Stomach (tissue), 9 donors: Measurements from ENCODE around the gene LRMDA. TPM values are rescaled to one million over a fixed set of nuclear protein-coding genes. Genes with fewer than 3 reads are reported as not detected.

Source experiments
- DNase-seq, 2 donors: peaks; one replicate each; pipeline versions ENCODE4 v3.0.0 to v3.0.0-alpha.2; 2013 to 2019
- H3K27ac ChIP-seq, 5 donors: fragments of 200-600 bp in 4 of 5; sonication (generic) in 4 of 5; one replicate each; pipeline ENCODE4 v1.5.1; 2013 to 2019; ENCODE audit warnings: mild to moderate bottlenecking in 1 of 5, moderate library complexity in 1 of 5
- H3K27me3 ChIP-seq, 3 donors: fragments of 200-600 bp; sonication (generic); one replicate each; pipeline ENCODE4 v1.5.1; 2017 to 2019; ENCODE audit warnings: mixed run types in 1 of 3
- H3K36me3 ChIP-seq, 4 donors: fragments of 200-600 bp; sonication (generic); 1 replicate in 3 of 4; 2 replicates in 1 of 4; pipeline ENCODE4 v1.5.1; 2016 to 2019
- H3K4me1 ChIP-seq, 4 donors: fragments of 200-600 bp; sonication (generic); one replicate each; pipeline ENCODE4 v1.5.1; 2016 to 2019
- H3K4me3 ChIP-seq, 4 donors: fragments of 200-600 bp; sonication (generic) in 3 of 4; one replicate each; pipeline ENCODE4 v1.5.1; 2016 to 2019; ENCODE audit warnings: mild to moderate bottlenecking in 1 of 4
- H3K9me3 ChIP-seq, 4 donors: fragments of 200-600 bp; sonication (generic); one replicate each; pipeline ENCODE4 v1.5.1; 2016 to 2019
- EP300 ChIP-seq: sonication (generic); formaldehyde crosslinking; IDR thresholded peaks from one replicate; pipeline ENCODE4 v1.6.1; 2017; ENCODE audit warnings: antibody characterized with exemption
- POLR2A ChIP-seq, 4 donors: fragments of 450-650 bp; IDR thresholded peaks; one replicate each; pipeline ENCODE4 v1.6.1; 2016; ENCODE audit warnings: antibody characterized with exemption in 4 of 4, control low read depth in 2 of 4, mild to moderate bottlenecking in 1 of 4, moderate library complexity in 1 of 4
- POLR2AphosphoS5 ChIP-seq, 3 donors: sonication (generic); formaldehyde crosslinking; IDR thresholded peaks; one replicate each; pipeline ENCODE4 v1.6.1; 2016; ENCODE audit warnings: antibody characterized with exemption in 3 of 3
- WGBS, 5 donors: extraction: QIAGEN DNeasy Blood & Tissue Kit in 3 of 5; methylation state at CpG; one replicate each; pipeline versions ENCODE4 v1.1.5 to v1.1.7; 2013 to 2018; 5-methylcytosine and 5-hydroxymethylcytosine counted together
- intact Hi-C: fragments of 100-400 bp; cut with DNase I; formaldehyde crosslinking; loops from one replicate; pipeline ENCODE4 v1.15.1; 2023; ENCODE audit warnings: low total_unique reads
- polyA plus RNA-seq, 3 donors: library from polyadenylated mRNA; stranded (reverse); fragments of 200-250 nt; gene quantifications; one replicate each; pipeline ENCODE4 v1.2.3, GENCODE V29; 2013
- total RNA-seq, 5 donors: library from RNA; depleted of rRNA; stranded (reverse); fragments of >200 nt; gene quantifications; one replicate each; pipeline versions ENCODE4 v1.1.0 to v1.2.3, GENCODE V29; 2014 to 2016
- TF ChIP-seq, protein P1 (sequence below), 7 experiments: fragments of 450-650 bp in 4 of 7; fragments of 200-600 bp in 3 of 7; sonication (generic) in 3 of 7; IDR thresholded peaks; one replicate each; pipeline ENCODE4 v1.5.1; 2016 to 2019; ENCODE audit warnings: antibody characterized with exemption in 7 of 7, control low read depth in 2 of 7, mild to moderate bottlenecking in 1 of 7
- donor health status: healthy with polysubstance abuse.
- donor health status: Bipolar disorder and iron deficiency.
- donor health status: healthy.

LRMDA gene
- total and polyA plus RNA-seq, 8 donors = 1.3 to 30.2 (median 13.6) TPM; not detected in 1

DNA sequence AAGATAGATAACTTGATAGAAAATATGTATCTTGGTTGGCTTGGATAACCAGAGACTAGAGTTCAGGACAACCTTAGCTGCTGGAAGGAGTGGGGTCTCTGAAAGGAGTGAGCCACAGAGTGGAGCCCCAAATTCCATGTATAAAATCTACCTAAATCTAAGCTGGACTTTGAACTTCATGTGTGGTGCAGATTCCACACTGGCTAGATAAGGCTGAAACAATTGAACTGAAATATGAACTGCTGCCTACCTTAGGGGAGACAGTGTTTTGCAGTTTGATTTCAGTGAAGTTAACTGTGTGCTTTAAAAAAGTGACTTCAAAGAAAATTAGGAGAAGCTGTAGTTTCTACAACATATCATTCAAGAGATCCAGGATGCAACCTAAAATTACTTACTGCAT lies 123.9 kb downstream of the LRMDA start:
- H3K27ac ChIP-seq = no peak overlapping the region
- no peaks in the 10 kb centered on the region for H3K4me1 ChIP-seq
- H3K4me3 ChIP-seq = no peak overlapping the region
- TF ChIP-seq POLR2AphosphoS5 (IDR thresholded peaks at IDR 0.05) = no peak
- TF ChIP-seq POLR2A (IDR thresholded peaks at IDR 0.05) = no peak
- H3K36me3 ChIP-seq = no peaks in the 10 kb centered on the region
- intact Hi-C loops = no loop called here
- no peak for DNase-seq
- no peaks in the 10 kb centered on the region for H3K9me3 ChIP-seq
- H3K27me3 ChIP-seq = no peaks in the 10 kb centered on the region

DNA sequence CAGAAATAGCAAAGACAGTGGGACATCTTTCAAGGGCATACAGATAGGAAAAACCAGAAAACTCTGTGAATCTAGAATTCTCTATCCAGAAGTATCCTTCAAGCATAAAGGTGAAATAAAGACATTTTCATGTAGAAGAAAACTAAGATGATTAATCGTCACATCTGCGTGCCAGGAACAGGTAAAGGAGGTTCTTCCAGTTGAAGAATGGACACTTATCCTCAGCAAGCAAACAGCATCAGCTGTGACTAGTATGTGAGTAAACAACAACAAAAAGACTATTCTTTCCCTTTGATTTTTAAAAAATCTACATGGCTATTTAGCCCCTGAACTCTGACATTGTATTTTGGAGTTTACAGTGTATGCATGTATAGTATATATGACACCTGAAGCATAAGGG lies 124.9 kb downstream of the LRMDA start:
- Histone ChIP-seq H3K4me3 (no peak overlapping the region), H3K9me3 (no peaks in the 10 kb centered on the region), H3K4me1 (no peaks in the 10 kb centered on the region), H3K27ac (no peak overlapping the region), H3K36me3 (no peaks in the 10 kb centered on the region), H3K27me3 (no peaks in the 10 kb centered on the region)
- TF ChIP-seq, protein P1, sequence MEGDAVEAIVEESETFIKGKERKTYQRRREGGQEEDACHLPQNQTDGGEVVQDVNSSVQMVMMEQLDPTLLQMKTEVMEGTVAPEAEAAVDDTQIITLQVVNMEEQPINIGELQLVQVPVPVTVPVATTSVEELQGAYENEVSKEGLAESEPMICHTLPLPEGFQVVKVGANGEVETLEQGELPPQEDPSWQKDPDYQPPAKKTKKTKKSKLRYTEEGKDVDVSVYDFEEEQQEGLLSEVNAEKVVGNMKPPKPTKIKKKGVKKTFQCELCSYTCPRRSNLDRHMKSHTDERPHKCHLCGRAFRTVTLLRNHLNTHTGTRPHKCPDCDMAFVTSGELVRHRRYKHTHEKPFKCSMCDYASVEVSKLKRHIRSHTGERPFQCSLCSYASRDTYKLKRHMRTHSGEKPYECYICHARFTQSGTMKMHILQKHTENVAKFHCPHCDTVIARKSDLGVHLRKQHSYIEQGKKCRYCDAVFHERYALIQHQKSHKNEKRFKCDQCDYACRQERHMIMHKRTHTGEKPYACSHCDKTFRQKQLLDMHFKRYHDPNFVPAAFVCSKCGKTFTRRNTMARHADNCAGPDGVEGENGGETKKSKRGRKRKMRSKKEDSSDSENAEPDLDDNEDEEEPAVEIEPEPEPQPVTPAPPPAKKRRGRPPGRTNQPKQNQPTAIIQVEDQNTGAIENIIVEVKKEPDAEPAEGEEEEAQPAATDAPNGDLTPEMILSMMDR (IDR thresholded peaks at IDR 0.05) = no peak
- TF ChIP-seq EP300 = no peak
- no peak for TF ChIP-seq POLR2A (IDR thresholded peaks at IDR 0.05)
- no peak for TF ChIP-seq POLR2AphosphoS5 (IDR thresholded peaks at IDR 0.05)
- DNase-seq = no peak
- WGBS, 5 donors = 44 to 75% (median 49%) methylated on average over 2 of the region's 2 CpGs
- intact Hi-C loops = no loop called here

DNA sequence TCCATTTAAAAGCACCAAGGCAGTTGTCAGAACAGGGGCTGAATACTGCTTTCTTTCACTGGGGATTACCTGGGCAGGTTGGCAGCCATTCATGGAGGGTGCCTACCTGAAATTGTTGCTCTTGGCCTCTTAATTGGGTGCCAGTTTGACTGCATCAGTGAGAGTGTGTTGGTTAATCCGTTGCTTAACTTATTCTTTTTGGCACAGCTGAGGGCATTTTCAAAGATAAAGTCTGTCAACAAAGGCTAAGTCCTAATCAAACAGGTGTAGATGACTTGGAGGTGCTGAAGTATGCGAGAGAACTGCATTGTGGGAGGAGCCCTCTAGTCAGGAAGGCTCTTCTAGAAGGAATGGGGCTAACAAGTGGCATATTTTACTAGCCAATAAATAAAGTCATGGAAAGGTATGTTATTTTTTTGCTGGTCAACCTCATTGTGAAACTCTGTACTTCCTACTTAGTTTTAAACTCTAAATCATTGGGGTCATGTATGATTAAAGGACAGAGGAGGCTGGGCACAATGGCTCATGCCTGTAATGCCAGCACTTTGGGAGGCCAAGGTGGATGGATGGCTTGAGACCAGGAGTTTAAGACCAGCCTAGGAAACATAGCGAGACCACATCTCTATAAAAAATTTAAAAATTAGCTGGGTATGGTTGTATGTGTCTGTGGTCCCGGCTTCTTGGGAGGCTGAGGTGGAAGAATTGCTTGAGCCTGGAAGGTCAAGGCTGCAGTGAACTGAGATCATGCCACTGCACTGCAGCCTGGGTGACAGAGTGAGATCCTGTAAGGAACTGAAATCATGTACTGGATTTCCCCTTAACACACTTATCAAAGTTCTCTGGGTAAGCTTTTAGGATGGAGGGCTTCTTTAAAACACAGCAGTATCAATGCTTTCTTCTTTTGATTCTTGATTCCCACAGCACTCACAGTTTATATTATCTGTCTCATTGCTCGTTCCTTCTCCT lies 134.1 kb downstream of the LRMDA start:
- peak; percentile 53 to 67 for DNase-seq
- peaks cover 0 to 19% (median 7%) of the 10 kb centered on the region in 4 donors for H3K4me1 ChIP-seq
- peaks cover 0 to 9% (median 3%) of the 10 kb centered on the region in 4 donors for H3K9me3 ChIP-seq
- intact Hi-C loops = no loop called here
- TF ChIP-seq POLR2A (IDR thresholded peaks at IDR 0.05) (no peak), POLR2AphosphoS5 (IDR thresholded peaks at IDR 0.05) (peak in 2 of 3 donors; percentile 78 to 79)
- peak overlapping the region in 1 of 5 donors; percentile 7 for H3K27ac ChIP-seq
- H3K36me3 ChIP-seq = no peaks in the 10 kb centered on the region
- no peaks in the 10 kb centered on the region for H3K27me3 ChIP-seq
- no peak overlapping the region for H3K4me3 ChIP-seq
- WGBS, 5 donors = 65 to 78% (median 68%) methylated on average over 5 of the region's 5 CpGs

DNA sequence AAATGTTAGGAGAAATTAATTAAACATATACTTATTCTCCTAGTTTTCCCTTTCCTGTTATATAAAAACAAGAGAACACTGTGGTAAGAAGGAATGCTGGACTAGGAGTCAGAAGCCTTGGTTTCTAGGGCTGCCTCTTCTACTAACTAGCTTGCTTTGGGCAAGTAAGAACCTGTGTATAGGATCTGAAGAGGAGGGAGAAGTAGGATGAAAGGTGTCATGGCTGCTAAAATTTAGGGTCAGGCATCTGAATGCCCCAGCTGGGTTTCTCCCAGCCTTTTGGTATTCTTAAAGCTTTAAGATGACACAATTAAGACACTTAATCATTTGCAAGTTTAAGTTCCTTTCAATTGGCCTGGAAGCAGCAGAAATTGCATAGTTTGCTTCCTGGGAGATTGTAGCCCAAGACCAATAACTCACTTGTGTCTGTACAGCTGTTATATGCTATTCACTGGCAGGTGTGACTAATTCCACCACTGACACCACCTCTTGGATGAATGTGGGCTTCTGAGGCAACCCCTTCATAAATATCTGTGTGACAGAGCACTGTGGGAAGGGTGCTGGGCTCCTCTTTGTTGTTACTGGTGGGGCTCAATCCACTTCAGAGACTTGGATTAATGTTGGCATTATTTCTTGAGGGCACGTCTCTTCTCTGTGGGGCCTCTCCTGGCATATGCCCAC lies 137.2 kb downstream of the LRMDA start:
- Histone ChIP-seq H3K4me1 (peaks cover 0 to 19% (median 7%) of the 10 kb centered on the region in 4 donors), H3K9me3 (peaks cover 8 to 34% (median 21%) of the 10 kb centered on the region in 4 donors), H3K27ac (peak overlapping the region in 2 of 5 donors; percentile 25 to 65), H3K36me3 (no peaks in the 10 kb centered on the region), H3K27me3 (no peaks in the 10 kb centered on the region), H3K4me3 (no peak overlapping the region)
- 68 to 91% (median 85%) methylated on average over 1 of the region's 1 CpG for WGBS, 5 donors
- TF ChIP-seq, protein P1 (IDR thresholded peaks at IDR 0.05) = no peak
- no peak for TF ChIP-seq POLR2AphosphoS5 (IDR thresholded peaks at IDR 0.05)
- TF ChIP-seq POLR2A (IDR thresholded peaks at IDR 0.05) = no peak
- no peak for TF ChIP-seq EP300
- intact Hi-C loops = no loop called here
- no peak for DNase-seq

DNA sequence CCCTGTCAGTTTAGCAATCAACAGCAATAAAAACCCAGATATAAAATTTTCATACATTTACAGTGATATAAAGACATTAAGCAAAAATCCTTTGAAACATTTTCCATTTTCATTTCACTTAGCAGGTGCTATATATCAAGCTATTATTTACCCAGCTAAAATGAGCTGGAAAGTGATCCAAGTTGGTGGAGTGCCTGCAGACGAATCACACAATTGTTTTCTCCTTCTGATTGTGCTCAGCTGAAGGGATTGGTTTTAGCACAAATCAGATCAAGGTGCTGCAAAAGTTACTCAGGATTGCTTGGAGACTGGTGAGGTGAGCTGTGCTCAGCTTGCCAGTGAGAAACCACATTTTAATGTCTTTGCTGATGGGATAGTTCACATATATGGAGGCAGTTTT lies 138.1 kb downstream of the LRMDA start:
- Histone ChIP-seq H3K27me3 (no peaks in the 10 kb centered on the region), H3K36me3 (no peaks in the 10 kb centered on the region), H3K27ac (peak overlapping the region in 3 of 5 donors; percentile 25 to 45 (median 45)), H3K4me3 (no peak overlapping the region), H3K4me1 (peaks cover 0 to 19% (median 7%) of the 10 kb centered on the region in 4 donors), H3K9me3 (peaks cover 8 to 31% (median 18%) of the 10 kb centered on the region in 4 donors)
- 8 to 32% (median 20%) methylated on average over 1 of the region's 1 CpG for WGBS, 5 donors
- TF ChIP-seq EP300 (no peak), POLR2A (IDR thresholded peaks at IDR 0.05) (no peak), POLR2AphosphoS5 (IDR thresholded peaks at IDR 0.05) (no peak)
- TF ChIP-seq, protein P1 (IDR thresholded peaks at IDR 0.05) = no peak
- peak in 1 of 2 donors; percentile 60 for DNase-seq
- intact Hi-C loops = no loop called here
